Calu3 (cell line): Measurements from ENCODE around the gene SWT1. TPM values are rescaled to one million over a fixed set of nuclear protein-coding genes. Genes with fewer than 3 reads are reported as not detected.
A peak's percentile ranks its signal among the peaks of the same experiment; 100 is the strongest.

Experiments
- BruUV-seq: library from RNA; stranded (reverse); fragments of 400-500 nt; replicated peaks from 2 replicates; lab custom pipeline; 2021; lab: Mats Ljungman, UMichigan
- CTCF ChIA-PET: fragments of 300-600 bp; sonication (Branson Sonifier 250); formaldehyde crosslinking; loops from one replicate; lab custom pipeline; 2022; ENCODE audit warnings: antibody characterized with exemption; lab: Charles Lee
- DNase-seq: peaks from one replicate; pipeline ENCODE4 v3.0.0; 2022
- H3K27ac Mint-ChIP-seq: one replicate; pipeline ENCODE4 v1.8.0; 2022; ENCODE audit warnings: mixed read lengths; ENCODE audit not compliant: unreplicated experiment
- H3K27me3 Mint-ChIP-seq: one replicate; pipeline ENCODE4 v1.8.0; 2022; ENCODE audit warnings: mixed read lengths; ENCODE audit not compliant: unreplicated experiment
- H3K36me3 Mint-ChIP-seq: one replicate; pipeline ENCODE4 v1.8.0; 2022; ENCODE audit warnings: mild to moderate bottlenecking, moderate library complexity, mixed read lengths; ENCODE audit not compliant: insufficient read depth, unreplicated experiment
- H3K4me1 Mint-ChIP-seq: one replicate; pipeline ENCODE4 v1.8.0; 2022; ENCODE audit warnings: mild to moderate bottlenecking, low read depth, mixed read lengths; ENCODE audit not compliant: unreplicated experiment
- H3K4me3 Mint-ChIP-seq: one replicate; pipeline ENCODE4 v1.8.0; 2022; ENCODE audit warnings: mild to moderate bottlenecking, low read depth, moderate library complexity, mixed read lengths; ENCODE audit not compliant: unreplicated experiment
- H3K9me3 Mint-ChIP-seq: one replicate; pipeline ENCODE4 v1.8.0; 2022; ENCODE audit warnings: low read depth, mixed read lengths; ENCODE audit not compliant: unreplicated experiment
- intact Hi-C: fragments of 100-400 bp; cut with micrococcal nuclease; formaldehyde crosslinking; loops from one replicate; pipeline ENCODE4 v1.10.0; 2022; ENCODE audit not compliant: unreplicated experiment
- total RNA-seq: library from RNA; stranded (reverse); gene quantifications from 2 replicates; pipeline ENCODE4 v1.2.3, GENCODE V29; 2022
- TF ChIP-seq, protein P1 (sequence below): fragments of 200-600 bp; IDR thresholded peaks from one replicate; pipeline ENCODE4 v1.8.0; 2022; ENCODE audit warnings: antibody characterized with exemption; ENCODE audit not compliant: unreplicated experiment

SWT1 gene
- total RNA-seq, 1 experiment from 2014 or later = 2.9 TPM

DNA sequence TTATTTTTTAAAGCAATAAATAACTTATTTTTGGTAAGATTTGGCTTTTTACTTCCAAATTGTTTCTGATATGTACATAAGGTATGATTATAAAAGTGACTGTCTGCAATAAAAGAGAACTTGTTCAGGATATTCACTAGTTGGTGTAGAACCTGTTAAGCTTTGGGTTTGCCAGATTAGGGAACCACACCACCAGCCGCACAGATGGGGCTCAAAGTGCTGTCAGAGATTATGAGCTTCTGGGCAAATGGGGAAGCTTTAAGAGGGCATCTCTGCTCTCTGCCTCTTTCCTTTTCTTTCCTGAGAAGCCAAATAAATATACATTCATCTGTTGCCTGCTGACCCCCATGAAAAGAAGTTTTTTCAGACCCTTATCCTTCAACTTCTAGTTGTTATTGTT, 134.7 kb downstream of the SWT1 start:
- CTCF ChIA-PET = interaction anchor here (0.7 kb wide), 1 partner anchor 96 kb away, joined by 3 read pairs; no protein-coding TSS in a partner anchor
- Mint-ChIP-seq H3K27ac (no peak overlapping the region), H3K9me3 (peaks cover 2% of the 10 kb centered on the region), H3K27me3 (no peaks in the 10 kb centered on the region), H3K36me3 (peaks cover 42% of the 10 kb centered on the region), H3K4me1 (no peaks in the 10 kb centered on the region), H3K4me3 (no peak overlapping the region)
- no TSS peak for BruUV-seq
- intact Hi-C loops = no loop called here
- DNase-seq = no peak
- TF ChIP-seq, protein P1, sequence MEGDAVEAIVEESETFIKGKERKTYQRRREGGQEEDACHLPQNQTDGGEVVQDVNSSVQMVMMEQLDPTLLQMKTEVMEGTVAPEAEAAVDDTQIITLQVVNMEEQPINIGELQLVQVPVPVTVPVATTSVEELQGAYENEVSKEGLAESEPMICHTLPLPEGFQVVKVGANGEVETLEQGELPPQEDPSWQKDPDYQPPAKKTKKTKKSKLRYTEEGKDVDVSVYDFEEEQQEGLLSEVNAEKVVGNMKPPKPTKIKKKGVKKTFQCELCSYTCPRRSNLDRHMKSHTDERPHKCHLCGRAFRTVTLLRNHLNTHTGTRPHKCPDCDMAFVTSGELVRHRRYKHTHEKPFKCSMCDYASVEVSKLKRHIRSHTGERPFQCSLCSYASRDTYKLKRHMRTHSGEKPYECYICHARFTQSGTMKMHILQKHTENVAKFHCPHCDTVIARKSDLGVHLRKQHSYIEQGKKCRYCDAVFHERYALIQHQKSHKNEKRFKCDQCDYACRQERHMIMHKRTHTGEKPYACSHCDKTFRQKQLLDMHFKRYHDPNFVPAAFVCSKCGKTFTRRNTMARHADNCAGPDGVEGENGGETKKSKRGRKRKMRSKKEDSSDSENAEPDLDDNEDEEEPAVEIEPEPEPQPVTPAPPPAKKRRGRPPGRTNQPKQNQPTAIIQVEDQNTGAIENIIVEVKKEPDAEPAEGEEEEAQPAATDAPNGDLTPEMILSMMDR = no peak

DNA sequence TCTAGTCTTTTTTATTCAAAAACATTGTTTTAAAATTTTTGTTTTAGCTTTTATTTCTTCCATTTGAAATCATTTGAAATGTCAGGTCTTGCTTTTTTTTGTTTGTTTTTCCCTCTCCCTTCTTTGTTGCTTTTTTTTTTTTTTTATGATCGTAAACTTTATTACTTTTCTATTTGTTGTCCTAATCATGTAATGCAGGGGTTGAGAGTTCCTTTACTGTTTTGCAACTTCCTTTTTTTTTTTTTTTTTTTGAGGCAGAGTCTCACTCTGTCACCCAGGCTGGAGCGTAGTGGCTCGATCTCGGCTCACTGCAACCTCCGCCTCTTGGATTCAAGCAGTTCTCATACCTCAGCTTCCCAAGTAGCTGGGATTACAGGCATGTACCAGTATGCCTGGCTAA, 135.3 kb downstream of the SWT1 start:
- Mint-ChIP-seq H3K36me3 (peaks cover 43% of the 10 kb centered on the region), H3K4me3 (no peak overlapping the region), H3K27me3 (no peaks in the 10 kb centered on the region), H3K4me1 (no peaks in the 10 kb centered on the region), H3K9me3 (peaks cover under 1% of the 10 kb centered on the region), H3K27ac (no peak overlapping the region)
- intact Hi-C loops = no loop called here
- CTCF ChIA-PET = interaction anchor here (0.7 kb wide), 1 partner anchor 95 kb away, joined by 3 read pairs; no protein-coding TSS in a partner anchor
- TF ChIP-seq, protein P1 = no peak
- BruUV-seq = no TSS peak
- no peak for DNase-seq

DNA sequence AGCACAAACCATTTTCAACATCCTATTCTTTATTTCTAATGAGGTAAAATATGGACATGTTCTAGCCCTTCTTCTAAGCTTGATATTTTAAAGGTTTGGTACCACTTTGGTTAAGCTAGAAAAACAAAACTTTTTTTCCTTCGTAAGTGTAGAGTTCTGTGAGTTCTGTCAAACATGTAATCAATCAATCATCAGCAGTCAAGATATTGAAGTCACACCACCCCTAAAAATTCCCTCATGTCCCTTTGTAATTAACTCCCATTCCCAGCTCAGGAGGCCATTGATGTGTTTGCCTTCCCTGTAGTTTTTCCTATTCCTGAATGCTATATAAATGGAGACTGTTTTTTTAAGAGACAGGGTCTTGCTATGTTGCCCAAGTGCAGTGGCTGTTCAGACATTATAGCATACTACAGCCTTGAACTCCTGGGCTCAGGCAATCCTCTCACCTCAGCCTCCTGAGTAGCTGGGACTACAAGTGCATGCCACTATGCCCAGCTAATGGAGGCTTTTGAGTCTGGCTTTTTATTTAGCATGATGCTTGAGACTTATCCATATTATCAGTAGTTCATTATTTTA, 137.1 kb downstream of the SWT1 start:
- TF ChIP-seq, protein P1 = no peak
- no peaks in the 10 kb centered on the region for H3K4me1 Mint-ChIP-seq
- no peaks in the 10 kb centered on the region for H3K9me3 Mint-ChIP-seq
- no TSS peak for BruUV-seq
- DNase-seq = no peak
- CTCF ChIA-PET = no interaction called here
- intact Hi-C loops = no loop called here
- H3K27ac Mint-ChIP-seq = peak overlapping the region; percentile 63
- no peaks in the 10 kb centered on the region for H3K27me3 Mint-ChIP-seq
- no peak overlapping the region for H3K4me3 Mint-ChIP-seq
- H3K36me3 Mint-ChIP-seq = peaks cover 56% of the 10 kb centered on the region

DNA sequence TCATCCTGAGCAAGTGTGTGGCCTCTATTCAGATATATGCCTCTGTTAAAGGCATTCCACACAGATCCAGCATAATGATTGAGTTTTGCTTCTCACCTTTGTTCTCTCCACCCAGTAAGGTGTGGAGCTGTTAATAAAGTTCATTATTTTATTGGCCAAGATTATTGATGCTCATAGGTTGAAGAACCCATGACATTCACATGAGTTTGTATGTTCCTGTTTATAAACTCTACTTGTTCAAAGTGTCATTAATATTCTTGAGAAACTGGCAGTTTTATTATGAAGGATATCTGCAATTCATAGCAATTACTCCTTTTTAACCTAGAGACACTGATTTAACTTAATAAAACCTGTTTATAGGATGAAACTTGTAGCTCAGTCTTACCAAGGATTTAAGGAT, 138.1 kb downstream of the SWT1 start:
- Mint-ChIP-seq H3K27ac (no peak overlapping the region), H3K36me3 (peaks cover 56% of the 10 kb centered on the region), H3K9me3 (no peaks in the 10 kb centered on the region), H3K27me3 (no peaks in the 10 kb centered on the region), H3K4me3 (no peak overlapping the region), H3K4me1 (no peaks in the 10 kb centered on the region)
- BruUV-seq = no TSS peak
- intact Hi-C loops = no loop called here
- CTCF ChIA-PET = interaction anchor here (0.6 kb wide), 1 partner anchor 250 kb away, joined by 5 read pairs; the partner anchor contains the start of gene RNF2
- TF ChIP-seq, protein P1 = no peak
- DNase-seq = no peak
